ENCODE data around the gene PIH1D1. TPM values are rescaled to one million over a fixed set of nuclear protein-coding genes. Genes with fewer than 3 reads are reported as not detected.

Gene PIH1D1
- total RNA-seq, 2 donors from 2014 or later, result 55.8 to 61.5 TPM

- no peak overlapping the region for H3K27ac ChIP-seq
- no peak for DNase-seq (ENCODE audit: low spot score)
- no peaks in the 10 kb centered on the region for H3K27me3 ChIP-seq
- H3K36me3 ChIP-seq, result no peaks in the 10 kb centered on the region
- no peak overlapping the region for H3K4me3 ChIP-seq
- no peaks in the 10 kb centered on the region for H3K4me1 ChIP-seq
- no peaks in the 10 kb centered on the region for H3K9me3 ChIP-seq
- no peak for TF ChIP-seq CTCF (IDR thresholded peaks at IDR 0.05)
Measured at GRCh38 chr19:49413348-49413747, 38.3 kb downstream of the PIH1D1 start.

- H3K9me3 ChIP-seq, result no peaks in the 10 kb centered on the region
- H3K27ac ChIP-seq, result no peak overlapping the region
- H3K4me3 ChIP-seq, result no peak overlapping the region
- no peaks in the 10 kb centered on the region for H3K4me1 ChIP-seq
- TF ChIP-seq CTCF (IDR thresholded peaks at IDR 0.05), result no peak
- no peaks in the 10 kb centered on the region for H3K27me3 ChIP-seq
- no peaks in the 10 kb centered on the region for H3K36me3 ChIP-seq
- no peak for DNase-seq (ENCODE audit: low spot score)
Measured at GRCh38 chr19:49411681-49412326, 39.8 kb downstream of the PIH1D1 start.

DNA sequence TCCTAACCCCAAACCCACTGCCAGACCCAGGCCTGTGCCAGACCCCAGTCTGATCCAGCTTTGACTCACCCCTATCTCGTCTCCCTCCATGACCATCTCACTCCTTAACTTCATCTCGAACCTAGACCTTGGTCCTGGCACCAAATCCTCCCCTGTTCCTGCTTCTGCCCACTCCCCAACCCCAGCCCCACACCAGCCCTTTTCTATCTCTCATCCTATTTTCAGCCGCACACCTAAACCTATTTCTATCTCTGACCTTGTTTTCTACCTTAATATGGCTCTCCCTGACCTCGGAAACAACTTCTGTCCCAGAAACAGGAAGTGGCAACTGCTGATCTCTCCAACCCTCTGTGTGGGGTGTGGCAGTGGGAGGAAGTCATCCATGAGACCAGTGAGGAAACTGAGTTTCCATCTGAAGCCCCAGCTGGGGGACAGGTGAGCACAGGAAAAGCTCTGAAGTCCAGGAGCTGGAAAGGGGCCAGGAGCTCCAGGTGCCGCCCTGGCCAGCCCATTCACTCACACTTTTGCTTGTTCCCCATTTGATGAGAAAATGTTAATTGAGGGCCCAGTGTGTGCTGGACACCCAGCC is 42.1 kb downstream of the PIH1D1 start:
- no peak for TF ChIP-seq CTCF (IDR thresholded peaks at IDR 0.05)
- Histone ChIP-seq H3K27ac (no peak overlapping the region), H3K9me3 (no peaks in the 10 kb centered on the region), H3K4me3 (no peak overlapping the region), H3K4me1 (no peaks in the 10 kb centered on the region), H3K27me3 (no peaks in the 10 kb centered on the region), H3K36me3 (no peaks in the 10 kb centered on the region)
- no peak for DNase-seq (ENCODE audit: low spot score)

GRCh38 chr19:49408816-49409440 is 42.7 kb downstream of the PIH1D1 start:
- no peaks in the 10 kb centered on the region for H3K9me3 ChIP-seq
- H3K4me3 ChIP-seq, result no peak overlapping the region
- H3K36me3 ChIP-seq, result no peaks in the 10 kb centered on the region
- H3K4me1 ChIP-seq, result no peaks in the 10 kb centered on the region
- no peak for TF ChIP-seq CTCF (IDR thresholded peaks at IDR 0.05)
- no peak for DNase-seq (ENCODE audit: low spot score)
- H3K27me3 ChIP-seq, result no peaks in the 10 kb centered on the region
- H3K27ac ChIP-seq, result no peak overlapping the region

DNA sequence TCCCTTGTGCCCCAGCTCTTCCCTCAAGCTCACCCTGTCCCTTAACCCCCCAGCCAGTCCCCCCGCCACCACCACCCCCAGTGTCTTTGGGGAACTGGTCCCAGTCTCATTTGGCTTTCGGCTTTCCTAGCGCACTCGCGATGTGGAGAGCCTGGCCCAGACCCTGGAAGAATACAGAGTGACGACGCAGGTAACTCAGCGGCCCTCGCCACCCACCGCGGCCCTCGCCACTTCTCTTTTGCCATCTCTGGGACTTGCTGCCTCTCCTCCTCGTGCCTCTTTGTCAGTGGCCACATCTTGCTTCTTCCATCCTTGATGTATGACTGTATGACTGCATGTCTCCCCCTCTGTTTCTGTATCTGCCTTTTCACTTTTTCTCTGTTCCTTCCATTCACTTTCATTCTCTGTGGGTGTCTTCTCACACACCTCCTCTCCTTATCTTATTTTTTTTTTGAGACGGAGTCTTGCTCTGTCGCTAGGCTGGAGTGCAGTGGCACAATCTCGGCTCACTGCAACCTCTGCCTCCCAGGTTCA is 44.1 kb downstream of the PIH1D1 start:
- TF ChIP-seq CTCF (IDR thresholded peaks at IDR 0.05), result no peak
- H3K9me3 ChIP-seq, result no peaks in the 10 kb centered on the region
- no peak for DNase-seq (ENCODE audit: low spot score)
- H3K4me3 ChIP-seq, result no peak overlapping the region
- H3K4me1 ChIP-seq, result no peaks in the 10 kb centered on the region
- no peaks in the 10 kb centered on the region for H3K36me3 ChIP-seq
- H3K27ac ChIP-seq, result no peak overlapping the region
- no peaks in the 10 kb centered on the region for H3K27me3 ChIP-seq
